H1 (cell line): ENCODE measurements around the gene MRPL34. TPM values are rescaled to one million over a fixed set of nuclear protein-coding genes. Genes with fewer than 3 reads are reported as not detected.
A peak's percentile ranks its signal among the peaks of the same experiment; 100 is the strongest.

Experiments
- CHD7 ChIP-seq: fragments of 300-600 bp; sonication (generic); IDR thresholded peaks from 2 replicates; pipeline ENCODE4 v1.7.1; 2012; ENCODE audit warnings: low read length, moderate library complexity, mild to moderate bottlenecking, inconsistent platforms; ENCODE audit not compliant: insufficient replicate concordance
- FOSL1 ChIP-seq: IDR thresholded peaks from 2 replicates; pipeline ENCODE4 v1.6.1; 2011; ENCODE audit warnings: mild to moderate bottlenecking, low read depth, low read length, moderate library complexity; ENCODE audit not compliant: insufficient read depth
- MAFK ChIP-seq: IDR thresholded peaks from 2 replicates; pipeline ENCODE4 v1.6.1; 2012; ENCODE audit warnings: low read depth, mild to moderate bottlenecking, improper control_type of control experiment, low read length
- POLR2AphosphoS5 ChIP-seq: IDR thresholded peaks from 2 replicates; pipeline ENCODE4 v1.6.1; 2011; ENCODE audit warnings: low read depth, low read length
- RAD21 ChIP-seq, 2 experiments: IDR thresholded peaks in 1 of 2; conservative IDR thresholded peaks in 1 of 2; 2 replicates each; pipeline ENCODE4 v1.6.1; 2011; ENCODE audit warnings: low read depth in 2 of 2, low read length in 2 of 2, improper control_type of control experiment in 1 of 2, inconsistent platforms in 1 of 2, mild to moderate bottlenecking in 1 of 2, moderate library complexity in 1 of 2
- SIN3A ChIP-seq, 2 experiments: IDR thresholded peaks in 1 of 2; conservative IDR thresholded peaks in 1 of 2; 2 replicates each; pipeline ENCODE4 v1.6.1; 2011 to 2012; ENCODE audit warnings: low read length in 2 of 2, improper control_type of control experiment in 1 of 2, low read depth in 1 of 2, mild to moderate bottlenecking in 1 of 2
- TCF12 ChIP-seq: IDR thresholded peaks from 2 replicates; pipeline ENCODE4 v1.6.1; 2011; ENCODE audit warnings: low read depth, mild to moderate bottlenecking, low read length
- polyA plus RNA-seq, 7 experiments: library from polyadenylated mRNA; depleted of rRNA in 3 of 7; stranded (reverse) in 5 of 7; unstranded in 2 of 7; fragments of >200 nt in 5 of 7; fragments of 200-250 nt in 2 of 7; gene quantifications; 1 replicate in 5 of 7; 2 replicates in 1 of 7; 4 replicates in 1 of 7; pipeline versions ENCODE4 v1.2.1 to v1.2.3, GENCODE V29; 2011 to 2013; ENCODE audit warnings: missing spikeins in 2 of 7, mixed read lengths in 2 of 7
- total RNA-seq: library from RNA; stranded (reverse); fragmentation: NEBNext Ultra II Directional; extraction: Animal tissue kit (Norgen Biotek cat#: 25700); gene quantifications from 2 replicates; pipeline ENCODE4 v1.2.1, GENCODE V29; 2021
- TF ChIP-seq, protein P1 (sequence below): IDR thresholded peaks from 2 replicates; pipeline ENCODE4 v1.6.1; 2012; ENCODE audit warnings: inconsistent platforms

The MRPL34 gene
- total and polyA plus RNA-seq, 2 of the 8 experiments (the other 6 are each of a cell fraction or from before 2014, with no cell fraction given): 91.9 to 99.6 TPM

- TF ChIP-seq CHD7: no peak
- TF ChIP-seq SIN3A (conservative IDR thresholded peaks at IDR 0.05 in 1 of 2, IDR thresholded peaks at IDR 0.05 in 1 of 2; ENCODE audit: low read depth in 1 of 2, low read length in 2 of 2): peak; percentile 68 to 92; a peak in 2 of 4 replicates
- peak; percentile 47 to 63 for TF ChIP-seq RAD21 (IDR thresholded peaks at IDR 0.05 in 1 of 2, conservative IDR thresholded peaks at IDR 0.05 in 1 of 2; ENCODE audit: low read depth in 2 of 2, low read length in 2 of 2)
- peak; percentile 88 for TF ChIP-seq POLR2AphosphoS5
- TF ChIP-seq FOSL1: no peak
- peak; percentile 94 for TF ChIP-seq TCF12
- TF ChIP-seq, protein P1, sequence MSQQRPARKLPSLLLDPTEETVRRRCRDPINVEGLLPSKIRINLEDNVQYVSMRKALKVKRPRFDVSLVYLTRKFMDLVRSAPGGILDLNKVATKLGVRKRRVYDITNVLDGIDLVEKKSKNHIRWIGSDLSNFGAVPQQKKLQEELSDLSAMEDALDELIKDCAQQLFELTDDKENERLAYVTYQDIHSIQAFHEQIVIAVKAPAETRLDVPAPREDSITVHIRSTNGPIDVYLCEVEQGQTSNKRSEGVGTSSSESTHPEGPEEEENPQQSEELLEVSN: peak; percentile 78; the same call in 1 of the 2 replicates
- no peak for TF ChIP-seq MAFK
These were observed at the start of gene MRPL34 (continued) for GRCh38 chr19:17305517-17306284.
